Measurements from ENCODE around the gene ADGRG7. TPM values are rescaled to one million over a fixed set of nuclear protein-coding genes. Genes with fewer than 3 reads are reported as not detected.
"Not testable (repeated sequence)": the region's sequence is repeated elsewhere in the genome, so short reads cannot be mapped to it uniquely, and the experiment has no call there.

The ADGRG7 gene
- total and polyA plus RNA-seq, 9 of the 15 experiments (the other 6 are each of a cell fraction or from before 2014, with no cell fraction given) = 0.03 TPM; not detected in 7

DNA sequence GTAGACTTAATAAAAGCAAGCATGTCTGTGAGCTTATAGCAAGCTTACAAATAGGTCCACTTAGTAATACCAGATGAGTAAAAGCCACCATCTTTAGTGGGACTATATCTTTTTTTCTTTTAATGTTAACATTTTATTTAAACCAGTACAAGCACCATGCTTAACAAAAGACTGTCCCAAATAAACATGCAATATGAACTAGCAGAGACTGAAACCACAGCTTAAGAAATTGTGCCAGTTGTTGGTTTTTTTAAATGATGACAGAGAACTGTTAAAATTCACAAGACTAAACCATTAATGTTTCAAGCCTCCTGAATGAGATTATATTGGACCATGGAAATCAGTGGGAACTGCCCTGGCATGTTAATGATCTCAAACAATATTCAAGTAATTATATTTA lies 51.9 kb downstream of the ADGRG7 start:
- H3K36me3 ChIP-seq (ENCODE audit: control insufficient read depth, insufficient read depth, low read length); intact Hi-C loops (cut with micrococcal nuclease); in situ Hi-C loops (cut with MboI); H3K9me1 ChIP-seq (ENCODE audit: control insufficient read depth, insufficient read depth, low read length); H3K4me2 ChIP-seq (ENCODE audit: insufficient read depth, low read length); H3K4me3 ChIP-seq; DNase-seq (ENCODE audit: extremely low read depth in 1 of 4, low spot score in 3 of 4); H3K4me1 ChIP-seq (replicated peaks in 1 of 2; ENCODE audit: control insufficient read depth in 2 of 2, insufficient read depth in 2 of 2, low read length in 2 of 2); H3K9me3 ChIP-seq (replicated peaks; ENCODE audit: control insufficient read depth, insufficient read depth, low read depth, low read length); H3K79me2 ChIP-seq (ENCODE audit: control insufficient read depth, insufficient read depth, low read length); FAIRE-seq; H3K27ac ChIP-seq (ENCODE audit: extremely low read depth, low read depth, low read length); ATAC-seq; CTCF ChIA-PET (ENCODE audit: low intra/inter-chr PET ratio); H3K27me3 ChIP-seq (ENCODE audit: control insufficient read depth in 2 of 2, insufficient read depth in 2 of 2, low read length in 2 of 2); H4K20me1 ChIP-seq (replicated peaks; ENCODE audit: control insufficient read depth, insufficient read depth, low read length); BruUV-seq (replicated peaks); H3K9ac ChIP-seq (ENCODE audit: insufficient read depth in 1 of 2, low read depth in 2 of 2, low read length in 2 of 2): not testable (repeated sequence)
- POLR2A ChIA-PET = interaction anchor here (0.5 kb wide), 1 partner anchor 48 kb away, joined by 3 read pairs; the partner anchor contains the start of gene TFG
- TF ChIP-seq, protein P1, sequence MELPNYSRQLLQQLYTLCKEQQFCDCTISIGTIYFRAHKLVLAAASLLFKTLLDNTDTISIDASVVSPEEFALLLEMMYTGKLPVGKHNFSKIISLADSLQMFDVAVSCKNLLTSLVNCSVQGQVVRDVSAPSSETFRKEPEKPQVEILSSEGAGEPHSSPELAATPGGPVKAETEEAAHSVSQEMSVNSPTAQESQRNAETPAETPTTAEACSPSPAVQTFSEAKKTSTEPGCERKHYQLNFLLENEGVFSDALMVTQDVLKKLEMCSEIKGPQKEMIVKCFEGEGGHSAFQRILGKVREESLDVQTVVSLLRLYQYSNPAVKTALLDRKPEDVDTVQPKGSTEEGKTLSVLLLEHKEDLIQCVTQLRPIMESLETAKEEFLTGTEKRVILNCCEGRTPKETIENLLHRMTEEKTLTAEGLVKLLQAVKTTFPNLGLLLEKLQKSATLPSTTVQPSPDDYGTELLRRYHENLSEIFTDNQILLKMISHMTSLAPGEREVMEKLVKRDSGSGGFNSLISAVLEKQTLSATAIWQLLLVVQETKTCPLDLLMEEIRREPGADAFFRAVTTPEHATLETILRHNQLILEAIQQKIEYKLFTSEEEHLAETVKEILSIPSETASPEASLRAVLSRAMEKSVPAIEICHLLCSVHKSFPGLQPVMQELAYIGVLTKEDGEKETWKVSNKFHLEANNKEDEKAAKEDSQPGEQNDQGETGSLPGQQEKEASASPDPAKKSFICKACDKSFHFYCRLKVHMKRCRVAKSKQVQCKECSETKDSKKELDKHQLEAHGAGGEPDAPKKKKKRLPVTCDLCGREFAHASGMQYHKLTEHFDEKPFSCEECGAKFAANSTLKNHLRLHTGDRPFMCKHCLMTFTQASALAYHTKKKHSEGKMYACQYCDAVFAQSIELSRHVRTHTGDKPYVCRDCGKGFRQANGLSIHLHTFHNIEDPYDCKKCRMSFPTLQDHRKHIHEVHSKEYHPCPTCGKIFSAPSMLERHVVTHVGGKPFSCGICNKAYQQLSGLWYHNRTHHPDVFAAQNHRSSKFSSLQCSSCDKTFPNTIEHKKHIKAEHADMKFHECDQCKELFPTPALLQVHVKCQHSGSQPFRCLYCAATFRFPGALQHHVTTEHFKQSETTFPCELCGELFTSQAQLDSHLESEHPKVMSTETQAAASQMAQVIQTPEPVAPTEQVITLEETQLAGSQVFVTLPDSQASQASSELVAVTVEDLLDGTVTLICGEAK (IDR thresholded peaks at IDR 0.05) = peak; percentile 69
- TF ChIP-seq, protein P1 (CRISPR knock-in tag; IDR thresholded peaks at IDR 0.05) = not testable (repeated sequence)
- H2AFZ ChIP-seq (ENCODE audit: low read depth, low read length) = 0 out of 2 replicates have a peak overlapping the region, but pooled peaks have one; percentile 5
